ENCODE data around the gene PLA2G6. TPM values are rescaled to one million over a fixed set of nuclear protein-coding genes. Genes with fewer than 3 reads are reported as not detected.

Gene PLA2G6
- total and polyA plus RNA-seq, 2 of the 8 experiments (the other 6 are each of a cell fraction or from before 2014, with no cell fraction given) = 13.2 to 21.0 TPM

GRCh38 chr22:38103641-38104040 is 78.0 kb downstream of the PLA2G6 start (continued):
- TF ChIP-seq TAF7 (optimal IDR thresholded peaks at IDR 0.05; ENCODE audit: borderline replicate concordance, low read depth, low read length) (no peak), TEAD4 (IDR thresholded peaks at IDR 0.05; ENCODE audit: low read depth, low read length) (no peak), KDM1A (IDR thresholded peaks at IDR 0.05; ENCODE audit: borderline replicate concordance, low read length) (no peak), CHD7 (IDR thresholded peaks at IDR 0.05; ENCODE audit: insufficient replicate concordance, low read length) (no peak), FOSL1 (IDR thresholded peaks at IDR 0.05; ENCODE audit: insufficient read depth, low read depth, low read length) (no peak), NRF1 (IDR thresholded peaks at IDR 0.05; ENCODE audit: low read depth, low read length) (no peak)
